Esophagus squamous epithelium (tissue), 5 donors: ENCODE data around the gene GREB1L. TPM values are rescaled to one million over a fixed set of nuclear protein-coding genes. Genes with fewer than 3 reads are reported as not detected.

Experiments used
- DNase-seq: peaks from one replicate; lab custom pipeline; 2025; lab: John Stamatoyannopoulos, UW
- H3K27ac ChIP-seq, 4 donors: fragments of 200-600 bp; sonication (generic); one replicate each; pipeline ENCODE4 v1.5.1; 2016 to 2019; ENCODE audit warnings: mild to moderate bottlenecking in 1 of 4
- H3K27me3 ChIP-seq, 4 donors: fragments of 200-600 bp; sonication (generic); 1 replicate in 3 of 4; 2 replicates in 1 of 4; pipeline versions ENCODE4 v1.5.1 to v1.6.0; 2017 to 2021; ENCODE audit warnings: antibody characterized with exemption in 1 of 4
- H3K36me3 ChIP-seq, 3 donors: fragments of 200-600 bp; sonication (generic); one replicate each; pipeline ENCODE4 v1.5.1; 2016 to 2019
- H3K4me1 ChIP-seq, 3 donors: fragments of 200-600 bp; sonication (generic); one replicate each; pipeline ENCODE4 v1.5.1; 2017 to 2019
- H3K4me3 ChIP-seq, 4 donors: fragments of 200-600 bp; sonication (generic); 1 replicate in 3 of 4; 2 replicates in 1 of 4; pipeline ENCODE4 v1.5.1; 2016 to 2019; ENCODE audit warnings: mild to moderate bottlenecking in 2 of 4, moderate library complexity in 1 of 4
- H3K9me3 ChIP-seq, 3 donors: fragments of 200-600 bp; sonication (generic); one replicate each; pipeline ENCODE4 v1.5.1; 2016 to 2019
- POLR2A ChIP-seq, 4 donors: fragments of 450-650 bp; IDR thresholded peaks; one replicate each; pipeline ENCODE4 v1.6.1; 2017; ENCODE audit warnings: antibody characterized with exemption in 4 of 4, mild to moderate bottlenecking in 4 of 4, moderate library complexity in 3 of 4
- WGBS, 2 donors: methylation state at CpG; one replicate each; pipeline ENCODE4 v1.1.5; 2018; 5-methylcytosine and 5-hydroxymethylcytosine counted together
- intact Hi-C: fragments of 100-400 bp; cut with DNase I; formaldehyde crosslinking; loops from one replicate; pipeline ENCODE4 v1.15.0; 2022
- total RNA-seq, 4 donors: library from RNA; depleted of rRNA; stranded (reverse); fragments of >200 nt; gene quantifications; one replicate each; pipeline ENCODE4 v1.1.0, GENCODE V29; 2016
- TF ChIP-seq, protein P1 (sequence below), 6 experiments: fragments of 450-650 bp in 4 of 6; fragments of 200-600 bp in 2 of 6; sonication (generic) in 2 of 6; IDR thresholded peaks; one replicate each; pipeline ENCODE4 v1.5.1; 2016 to 2019; ENCODE audit warnings: antibody characterized with exemption in 6 of 6, mild to moderate bottlenecking in 4 of 6, moderate library complexity in 4 of 6
- donor health status: DM: yes; HTN: yes; CAD: no.

Gene GREB1L
- total RNA-seq, 4 donors from 2014 or later: 0.12 to 0.95 (median 0.66) TPM; not detected in 1

DNA sequence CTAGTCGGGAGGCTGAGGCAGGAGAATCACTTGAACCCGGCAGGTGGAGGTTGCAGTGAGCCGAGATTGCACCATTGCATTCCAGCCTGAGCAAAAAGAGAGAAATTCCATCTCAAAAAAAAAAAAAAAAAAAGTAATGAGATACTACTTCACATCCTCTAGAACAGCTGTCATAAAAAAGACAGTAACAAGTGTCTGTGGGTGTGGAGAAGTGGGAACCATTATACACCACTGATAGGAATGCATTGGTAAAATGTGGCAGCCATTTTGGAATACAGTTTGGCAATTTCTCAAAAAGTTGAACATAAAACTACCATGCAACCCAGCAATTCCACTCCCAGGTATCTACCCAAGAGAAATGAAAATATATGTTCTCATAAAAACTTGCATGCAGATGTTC lies 166.6 kb downstream of the GREB1L start:
- H3K9me3 ChIP-seq: no peaks in the 10 kb centered on the region
- no peaks in the 10 kb centered on the region for H3K36me3 ChIP-seq
- no peak for TF ChIP-seq POLR2A (IDR thresholded peaks at IDR 0.05)
- TF ChIP-seq, protein P1, sequence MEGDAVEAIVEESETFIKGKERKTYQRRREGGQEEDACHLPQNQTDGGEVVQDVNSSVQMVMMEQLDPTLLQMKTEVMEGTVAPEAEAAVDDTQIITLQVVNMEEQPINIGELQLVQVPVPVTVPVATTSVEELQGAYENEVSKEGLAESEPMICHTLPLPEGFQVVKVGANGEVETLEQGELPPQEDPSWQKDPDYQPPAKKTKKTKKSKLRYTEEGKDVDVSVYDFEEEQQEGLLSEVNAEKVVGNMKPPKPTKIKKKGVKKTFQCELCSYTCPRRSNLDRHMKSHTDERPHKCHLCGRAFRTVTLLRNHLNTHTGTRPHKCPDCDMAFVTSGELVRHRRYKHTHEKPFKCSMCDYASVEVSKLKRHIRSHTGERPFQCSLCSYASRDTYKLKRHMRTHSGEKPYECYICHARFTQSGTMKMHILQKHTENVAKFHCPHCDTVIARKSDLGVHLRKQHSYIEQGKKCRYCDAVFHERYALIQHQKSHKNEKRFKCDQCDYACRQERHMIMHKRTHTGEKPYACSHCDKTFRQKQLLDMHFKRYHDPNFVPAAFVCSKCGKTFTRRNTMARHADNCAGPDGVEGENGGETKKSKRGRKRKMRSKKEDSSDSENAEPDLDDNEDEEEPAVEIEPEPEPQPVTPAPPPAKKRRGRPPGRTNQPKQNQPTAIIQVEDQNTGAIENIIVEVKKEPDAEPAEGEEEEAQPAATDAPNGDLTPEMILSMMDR (IDR thresholded peaks at IDR 0.05): no peak
- no peak overlapping the region for H3K27ac ChIP-seq
- intact Hi-C loops: no loop called here
- DNase-seq: no peak
- H3K4me3 ChIP-seq: no peak overlapping the region
- WGBS, 2 donors: 91 to 94% methylated on average over 3 of the region's 3 CpGs
- H3K27me3 ChIP-seq: peaks cover 0 to 3% (median 0%) of the 10 kb centered on the region in 4 donors
- H3K4me1 ChIP-seq: no peaks in the 10 kb centered on the region

DNA sequence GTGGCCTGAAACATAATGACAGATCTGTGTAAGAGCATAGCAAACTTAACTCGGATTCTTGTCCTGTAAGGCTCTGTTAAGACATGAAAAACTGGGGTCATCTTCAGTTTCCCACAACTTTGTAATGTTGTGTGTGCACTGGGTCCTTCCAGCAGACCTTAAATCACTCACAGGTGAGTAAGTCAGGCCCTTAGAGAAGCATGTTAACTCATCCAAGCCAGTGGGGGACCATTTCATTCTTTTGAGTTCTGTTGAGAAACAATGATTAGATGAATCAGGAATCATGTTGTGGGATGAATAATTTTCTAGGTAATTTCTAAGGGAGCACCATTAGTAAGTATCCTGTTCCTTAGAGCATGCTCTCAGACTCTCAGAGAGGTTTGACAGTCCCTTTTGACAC lies 191.4 kb downstream of the GREB1L start:
- H3K27ac ChIP-seq: no peak overlapping the region
- 24 to 43% methylated on average over 1 of the region's 1 CpG for WGBS, 2 donors
- intact Hi-C loops: no loop called here
- no peaks in the 10 kb centered on the region for H3K9me3 ChIP-seq
- no peak overlapping the region for H3K4me3 ChIP-seq
- no peak for TF ChIP-seq POLR2A (IDR thresholded peaks at IDR 0.05)
- TF ChIP-seq, protein P1 (IDR thresholded peaks at IDR 0.05): no peak
- no peak for DNase-seq
- H3K36me3 ChIP-seq: no peaks in the 10 kb centered on the region
- no peaks in the 10 kb centered on the region for H3K4me1 ChIP-seq
- H3K27me3 ChIP-seq: no peaks in the 10 kb centered on the region

DNA sequence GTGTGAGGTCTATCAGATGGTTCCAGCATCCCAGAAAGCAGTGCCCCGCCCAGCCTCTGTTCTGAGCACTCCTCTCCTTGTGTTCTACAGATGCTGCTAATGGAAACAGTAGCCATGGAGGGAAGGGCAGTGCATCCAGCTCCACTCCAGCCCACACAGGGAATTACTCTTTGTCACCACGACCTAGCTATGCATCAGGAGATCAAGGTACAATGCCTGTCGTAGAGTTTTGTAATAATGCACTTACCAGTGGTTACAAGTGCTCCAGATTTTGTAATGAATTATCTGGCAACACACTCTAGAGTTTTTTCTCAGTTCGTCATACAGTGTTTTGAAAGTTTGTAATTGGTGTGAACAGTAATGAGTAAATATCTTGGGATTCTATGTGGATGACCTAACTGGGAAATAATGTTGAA lies 197.4 kb downstream of the GREB1L start:
- Histone ChIP-seq H3K9me3 (no peaks in the 10 kb centered on the region), H3K27me3 (peaks cover 0 to 5% (median 0%) of the 10 kb centered on the region in 4 donors), H3K4me1 (no peaks in the 10 kb centered on the region), H3K27ac (no peak overlapping the region), H3K4me3 (no peak overlapping the region), H3K36me3 (no peaks in the 10 kb centered on the region)
- TF ChIP-seq POLR2A (IDR thresholded peaks at IDR 0.05): no peak
- TF ChIP-seq, protein P1 (IDR thresholded peaks at IDR 0.05): no peak
- intact Hi-C loops: no loop called here
- DNase-seq: no peak
- WGBS, 2 donors: 33 to 38% methylated on average over 4 of the region's 4 CpGs

DNA sequence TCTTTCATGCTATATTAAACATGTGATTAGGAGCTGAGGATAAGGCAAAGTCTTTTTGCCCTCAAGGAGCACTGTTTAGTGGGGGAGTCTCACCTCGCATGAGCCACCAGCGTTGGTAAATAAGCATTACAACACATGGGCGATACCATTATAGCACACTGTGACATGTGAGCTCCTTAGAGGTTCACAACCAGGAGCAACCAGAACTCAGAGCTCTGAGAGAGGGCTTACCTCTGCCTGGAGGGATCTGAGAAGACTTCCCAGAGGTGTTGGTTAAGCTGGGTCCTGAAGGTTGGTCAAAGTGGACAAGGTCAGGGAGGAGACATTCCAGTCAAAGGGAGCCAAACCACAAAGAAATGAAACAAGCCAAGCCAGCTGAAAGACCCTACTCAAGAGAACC lies 199.6 kb downstream of the GREB1L start:
- TF ChIP-seq, protein P1 (IDR thresholded peaks at IDR 0.05): no peak
- no peak for TF ChIP-seq POLR2A (IDR thresholded peaks at IDR 0.05)

DNA sequence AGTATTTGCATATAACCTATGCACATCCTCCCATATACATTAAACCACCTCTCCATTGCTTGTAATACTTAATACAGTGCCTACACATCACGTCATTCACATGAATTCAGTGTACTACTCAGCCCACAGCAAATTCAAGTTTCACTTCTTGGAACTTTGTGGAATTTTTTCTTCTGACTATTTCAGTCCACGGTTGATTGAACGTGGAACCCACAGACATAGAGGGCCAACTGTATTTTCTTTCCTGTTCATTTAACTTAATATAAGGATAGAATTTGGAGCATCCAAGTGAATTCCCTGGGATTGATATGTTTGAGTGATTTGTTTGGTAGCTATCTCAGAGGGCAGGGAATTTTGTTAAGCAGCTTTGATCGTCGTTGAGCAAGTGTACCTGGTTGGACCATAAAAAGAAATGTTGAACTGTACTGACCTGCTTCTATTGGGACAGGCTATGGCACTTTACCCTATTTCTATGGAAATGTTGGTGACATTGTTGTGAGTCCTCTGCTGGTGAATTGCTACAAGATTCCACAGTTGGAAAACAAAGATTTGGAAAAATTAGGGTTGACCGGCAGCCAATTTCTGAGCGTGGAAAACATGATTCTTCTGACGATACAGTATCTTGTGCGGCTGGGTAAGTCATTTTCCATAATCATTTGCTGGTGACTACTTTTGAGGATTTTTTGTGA lies 201.9 kb downstream of the GREB1L start:
- H3K9me3 ChIP-seq: no peaks in the 10 kb centered on the region
- 69 to 77% methylated on average over 9 of the region's 9 CpGs for WGBS, 2 donors
- no peaks in the 10 kb centered on the region for H3K36me3 ChIP-seq
- DNase-seq: no peak
- H3K27me3 ChIP-seq: peaks cover 0 to 5% (median 0%) of the 10 kb centered on the region in 4 donors
- TF ChIP-seq, protein P1 (IDR thresholded peaks at IDR 0.05): no peak
- TF ChIP-seq POLR2A (IDR thresholded peaks at IDR 0.05): no peak
- no peaks in the 10 kb centered on the region for H3K4me1 ChIP-seq
- no peak overlapping the region for H3K4me3 ChIP-seq
- H3K27ac ChIP-seq: no peak overlapping the region
- intact Hi-C loops: loop anchor here (10.0 kb wide), 1 partner anchor 249 kb away; no protein-coding TSS in a partner anchor

More for the DNA sequence above, 199.6 kb downstream of the GREB1L start:
- Histone ChIP-seq H3K27me3 (peaks cover 0 to 5% (median 0%) of the 10 kb centered on the region in 4 donors), H3K27ac (no peak overlapping the region), H3K4me3 (no peak overlapping the region), H3K36me3 (no peaks in the 10 kb centered on the region), H3K9me3 (no peaks in the 10 kb centered on the region), H3K4me1 (no peaks in the 10 kb centered on the region)
- WGBS, 2 donors: 68 to 86% methylated on average over 3 of the region's 3 CpGs
- no peak for DNase-seq
- intact Hi-C loops: loop anchor here (10.0 kb wide), 1 partner anchor 247 kb away; no protein-coding TSS in a partner anchor
